D721Med (cell line): ENCODE data around the gene FAM184B.

Experiments used
- DNase-seq: peaks from one replicate; pipeline ENCODE4 v3.0.0; 2011; ENCODE audit warnings: low spot score; ENCODE audit not compliant: insufficient read length
- FAIRE-seq: peaks from 2 replicates; lab custom pipeline; 2011; peaks lifted over from hg19 to GRCh38; lab: Jason Lieb, UNC
- TF ChIP-seq, protein P1 (sequence below): IDR thresholded peaks from 2 replicates; pipeline ENCODE4 v1.5.1; 2012; ENCODE audit warnings: mild to moderate bottlenecking, control low read depth; ENCODE audit not compliant: insufficient read depth; ENCODE audit errors: missing control alignments

The FAM184B gene

DNA sequence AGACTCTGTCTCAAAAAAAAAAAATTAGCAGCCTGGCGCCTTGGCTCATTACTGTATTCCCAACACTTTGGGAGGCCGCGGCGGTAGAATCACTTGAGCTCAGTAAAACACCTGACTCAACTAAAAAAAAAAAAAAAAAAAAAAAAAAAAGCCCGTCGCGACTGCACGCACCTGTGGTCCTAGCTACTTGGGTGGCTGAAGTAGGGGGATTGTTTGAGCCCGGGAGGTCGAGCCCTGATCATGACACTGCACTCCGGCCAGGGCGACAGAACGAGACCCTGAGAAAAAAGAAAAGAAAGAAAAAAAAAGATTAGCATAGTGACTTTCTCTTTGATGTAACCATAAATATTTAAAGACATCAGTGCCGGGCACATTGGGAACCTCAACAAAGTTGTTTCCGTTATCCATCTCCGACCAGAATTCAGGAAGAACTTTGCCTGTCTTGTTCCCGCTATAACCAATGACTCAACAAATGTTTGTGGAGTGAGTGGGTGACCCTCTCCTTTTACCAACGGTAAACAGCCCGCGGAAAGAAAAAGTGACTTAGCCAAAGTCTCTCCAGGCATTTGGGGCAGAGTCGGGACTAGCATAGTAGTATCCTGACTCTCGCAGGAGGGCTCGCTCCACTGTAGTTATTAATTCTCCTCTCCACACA lies 167.5 kb downstream of the FAM184B start:
- no peak for DNase-seq
- TF ChIP-seq, protein P1, sequence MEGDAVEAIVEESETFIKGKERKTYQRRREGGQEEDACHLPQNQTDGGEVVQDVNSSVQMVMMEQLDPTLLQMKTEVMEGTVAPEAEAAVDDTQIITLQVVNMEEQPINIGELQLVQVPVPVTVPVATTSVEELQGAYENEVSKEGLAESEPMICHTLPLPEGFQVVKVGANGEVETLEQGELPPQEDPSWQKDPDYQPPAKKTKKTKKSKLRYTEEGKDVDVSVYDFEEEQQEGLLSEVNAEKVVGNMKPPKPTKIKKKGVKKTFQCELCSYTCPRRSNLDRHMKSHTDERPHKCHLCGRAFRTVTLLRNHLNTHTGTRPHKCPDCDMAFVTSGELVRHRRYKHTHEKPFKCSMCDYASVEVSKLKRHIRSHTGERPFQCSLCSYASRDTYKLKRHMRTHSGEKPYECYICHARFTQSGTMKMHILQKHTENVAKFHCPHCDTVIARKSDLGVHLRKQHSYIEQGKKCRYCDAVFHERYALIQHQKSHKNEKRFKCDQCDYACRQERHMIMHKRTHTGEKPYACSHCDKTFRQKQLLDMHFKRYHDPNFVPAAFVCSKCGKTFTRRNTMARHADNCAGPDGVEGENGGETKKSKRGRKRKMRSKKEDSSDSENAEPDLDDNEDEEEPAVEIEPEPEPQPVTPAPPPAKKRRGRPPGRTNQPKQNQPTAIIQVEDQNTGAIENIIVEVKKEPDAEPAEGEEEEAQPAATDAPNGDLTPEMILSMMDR, result no peak
- FAIRE-seq, result no peak

DNA sequence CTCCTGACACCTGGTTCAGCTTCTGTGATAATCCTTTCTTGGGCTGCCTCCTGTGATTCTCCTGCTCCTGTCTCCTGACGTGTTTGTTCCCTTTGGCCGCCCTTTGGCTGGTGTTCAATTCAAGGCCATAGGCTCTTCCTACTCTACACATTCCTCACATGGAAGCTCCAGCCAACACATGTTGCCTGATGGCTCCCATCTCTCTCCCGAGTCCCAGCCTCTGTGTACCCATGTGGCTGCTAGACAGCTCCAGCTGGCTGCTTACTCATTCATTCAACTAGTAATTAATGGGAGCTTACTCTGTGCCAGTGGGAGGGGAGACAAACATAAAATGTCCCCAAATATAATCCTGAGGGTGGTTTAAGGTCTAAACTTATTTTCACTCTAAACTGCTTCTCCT lies 176.2 kb downstream of the FAM184B start:
- no peak for FAIRE-seq
- TF ChIP-seq, protein P1, result no peak

DNA sequence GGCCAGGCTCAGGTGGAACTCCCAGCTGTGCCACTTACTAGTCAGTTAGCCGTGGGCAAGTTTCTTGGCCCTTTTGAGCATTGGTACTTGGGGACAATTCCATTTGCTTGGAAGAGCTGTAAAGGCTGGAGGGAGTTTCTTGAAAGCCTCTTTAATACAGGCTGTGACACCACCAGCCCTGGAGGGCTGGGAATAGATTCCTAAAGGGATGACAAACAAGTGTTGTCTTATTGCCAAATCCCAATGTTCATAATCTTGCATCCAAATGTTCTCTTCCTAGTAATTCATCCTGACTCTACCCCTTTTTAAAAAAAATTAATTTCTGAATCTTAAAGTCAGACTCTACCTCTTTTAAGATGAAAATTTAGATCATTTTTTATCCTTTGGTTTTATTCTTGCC lies 181.6 kb downstream of the FAM184B start:
- DNase-seq (no peak), FAIRE-seq (no peak)
- TF ChIP-seq, protein P1, result no peak

More for the DNA sequence above, 176.2 kb downstream of the FAM184B start:
- DNase-seq, result no peak

DNA sequence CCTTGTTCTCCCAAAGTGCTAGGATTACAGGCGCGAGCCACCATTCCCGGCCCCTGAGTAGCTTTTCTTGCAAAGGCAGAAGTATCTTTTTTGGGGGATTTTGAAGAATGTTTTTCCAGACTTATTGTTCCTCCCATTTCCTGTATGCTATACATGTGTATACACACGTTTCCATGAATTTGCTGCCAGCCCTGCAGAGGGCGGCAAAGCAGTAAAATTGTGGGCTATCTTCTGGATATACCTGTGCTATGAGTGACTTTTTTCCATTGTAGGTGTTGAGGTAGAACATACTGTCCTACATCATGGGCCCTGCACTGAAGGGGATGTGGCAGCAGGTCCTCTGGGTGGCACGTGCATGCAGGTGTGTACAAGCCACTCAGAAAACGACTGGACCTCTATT lies 183.9 kb downstream of the FAM184B start:
- FAIRE-seq (no peak), DNase-seq (no peak)
- TF ChIP-seq, protein P1, result peak; percentile 35

DNA sequence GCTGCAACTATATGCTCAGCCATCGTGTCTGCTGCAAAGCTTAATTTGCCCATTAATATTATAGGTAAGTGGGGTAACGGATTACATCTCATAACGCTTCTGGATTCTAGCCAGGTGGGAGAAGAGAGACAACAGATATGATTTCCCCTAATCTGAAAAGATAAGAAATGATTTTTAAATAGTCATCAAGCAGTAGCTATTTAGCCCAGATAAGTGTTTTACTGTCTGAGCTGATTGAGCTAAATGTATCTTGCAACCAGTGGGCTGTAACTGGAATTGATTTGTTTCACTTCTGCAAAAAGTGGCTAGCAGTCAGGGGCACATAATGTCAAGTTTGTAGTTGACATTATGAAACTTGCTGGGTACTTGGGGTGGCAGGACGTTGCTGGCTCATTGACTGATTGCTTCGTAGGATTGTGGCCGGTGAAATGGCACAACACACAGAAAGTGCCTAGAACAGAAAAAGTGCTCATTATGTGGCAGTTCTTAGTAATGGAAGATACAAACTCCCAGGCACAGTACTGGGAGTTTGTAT lies 185.9 kb downstream of the FAM184B start:
- TF ChIP-seq, protein P1, result no peak
- DNase-seq (no peak), FAIRE-seq (no peak)

DNA sequence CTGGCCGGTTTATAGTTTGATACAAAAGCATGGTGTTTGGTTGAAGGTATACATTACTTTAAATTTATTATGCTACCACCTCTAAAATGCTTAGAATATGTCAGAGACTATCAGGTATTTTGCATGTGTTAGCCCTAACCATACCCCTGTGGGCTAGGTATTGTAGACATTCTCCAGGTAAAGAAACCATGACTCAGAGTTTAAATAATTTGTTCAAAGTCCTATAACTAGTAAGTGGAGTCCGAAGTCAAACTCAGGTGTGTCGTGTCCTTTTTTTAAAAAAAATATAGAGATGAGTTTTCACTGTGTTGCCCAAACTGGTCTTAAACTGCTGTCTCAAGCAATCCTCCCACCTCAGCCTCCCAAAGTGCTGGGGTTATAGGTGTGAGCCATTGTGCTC lies 192.1 kb downstream of the FAM184B start:
- no peak for FAIRE-seq
- DNase-seq, result no peak
- TF ChIP-seq, protein P1, result no peak
